ENCODE data around the gene LRRC71. TPM values are rescaled to one million over a fixed set of nuclear protein-coding genes. Genes with fewer than 3 reads are reported as not detected.

The LRRC71 gene
- total and polyA plus RNA-seq, 2 of the 8 experiments (the other 6 are each of a cell fraction or from before 2014, with no cell fraction given): 0.05 TPM; not detected in 1

DNA sequence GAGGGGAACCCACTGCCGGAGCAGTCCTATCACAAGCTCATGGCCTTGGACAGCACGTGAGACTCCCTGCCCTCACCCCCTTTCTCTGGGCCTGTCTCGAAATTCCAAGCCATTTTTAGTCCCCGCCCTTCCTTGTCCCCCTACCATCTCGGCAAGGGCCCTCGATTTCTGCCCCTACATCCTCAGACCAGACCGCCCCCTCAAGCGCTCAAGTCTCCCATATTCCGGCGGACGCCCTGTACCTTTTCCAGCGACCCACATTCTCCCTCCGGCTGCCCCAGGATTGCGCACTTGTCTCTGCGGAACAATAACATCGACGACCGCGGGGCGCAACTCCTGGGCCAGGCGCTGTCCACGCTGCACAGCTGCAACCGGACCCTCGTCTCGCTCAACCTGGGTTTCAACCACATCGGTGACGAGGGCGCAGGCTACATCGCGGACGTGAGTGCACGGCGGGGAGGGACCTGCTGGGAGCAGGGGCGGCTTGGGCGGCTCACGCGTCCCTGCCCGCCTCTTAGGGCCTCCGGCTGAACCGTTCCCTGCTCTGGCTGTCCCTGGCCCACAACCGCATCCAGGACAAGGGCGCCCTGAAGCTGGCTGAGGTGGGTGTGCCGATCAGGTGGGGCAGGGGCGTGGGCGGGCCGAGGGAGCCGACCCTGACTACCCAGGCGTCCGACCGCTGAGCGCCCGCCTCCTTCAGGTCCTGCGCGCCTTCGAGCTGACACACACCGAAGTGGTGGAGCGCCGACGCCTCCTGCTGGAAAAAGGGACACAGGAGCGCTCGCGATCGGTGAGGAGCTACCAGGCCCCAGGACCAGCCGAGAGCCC lies 7.0 kb downstream of the LRRC71 start (continued):
- TF ChIP-seq BACH1 (IDR thresholded peaks at IDR 0.05; ENCODE audit: low read length): no peak
- peak; percentile 88 to 93 for TF ChIP-seq RAD21 (IDR thresholded peaks at IDR 0.05 in 1 of 2, conservative IDR thresholded peaks at IDR 0.05 in 1 of 2; ENCODE audit: low read depth in 2 of 2, low read length in 2 of 2)
- peak; percentile 67 for TF ChIP-seq CTBP2 (IDR thresholded peaks at IDR 0.05; ENCODE audit: borderline replicate concordance, insufficient read depth, insufficient read length, low read length)
- 0 out of 4 replicates have a peak, but pooled peaks of 1 of the 2 experiments have one; percentile 58 for TF ChIP-seq HDAC2 (IDR thresholded peaks at IDR 0.05; ENCODE audit: borderline replicate concordance in 1 of 2, low read depth in 2 of 2, low read length in 2 of 2)
- 0 out of 2 replicates have a peak, but pooled peaks have one; percentile 4 for TF ChIP-seq TEAD4 (IDR thresholded peaks at IDR 0.05; ENCODE audit: low read depth, low read length)
- no peak for TF ChIP-seq RFX5 (IDR thresholded peaks at IDR 0.05; ENCODE audit: borderline replicate concordance, low read depth, low read length)
- peak; percentile 92 for TF ChIP-seq EGR1 (IDR thresholded peaks at IDR 0.05; ENCODE audit: borderline replicate concordance, low read depth, low read length)
- TF ChIP-seq SIN3A (conservative IDR thresholded peaks at IDR 0.05 in 1 of 2, IDR thresholded peaks at IDR 0.05 in 1 of 2; ENCODE audit: low read depth in 1 of 2, low read length in 2 of 2): peak in 1 of 2 experiments; percentile 54; a peak in 1 of 4 replicates
- peak; percentile 83 for TF ChIP-seq EZH2 (IDR thresholded peaks at IDR 0.05; ENCODE audit: low read depth, low read length, severe bottlenecking)
- peak; percentile 77 for TF ChIP-seq ASH2L (IDR thresholded peaks at IDR 0.05; ENCODE audit: low read length)
- no peak for TF ChIP-seq EP300 (IDR thresholded peaks at IDR 0.05; ENCODE audit: borderline replicate concordance in 1 of 2, low read depth in 2 of 2, low read length in 2 of 2)
- no peak for TF ChIP-seq TAF7 (optimal IDR thresholded peaks at IDR 0.05; ENCODE audit: borderline replicate concordance, low read depth, low read length)
